HG03342 (cell line): ENCODE results near the gene GPR17.
A peak's percentile ranks its signal among the peaks of the same experiment; 100 is the strongest.

Experiments used
- ATAC-seq: cut with Tn5 transposase; IDR thresholded peaks from one replicate; pipeline ENCODE4 v1.9.1; 2021; ENCODE audit warnings: mild to moderate bottlenecking, moderate library complexity; ENCODE audit not compliant: unreplicated experiment

GPR17 gene

DNA sequence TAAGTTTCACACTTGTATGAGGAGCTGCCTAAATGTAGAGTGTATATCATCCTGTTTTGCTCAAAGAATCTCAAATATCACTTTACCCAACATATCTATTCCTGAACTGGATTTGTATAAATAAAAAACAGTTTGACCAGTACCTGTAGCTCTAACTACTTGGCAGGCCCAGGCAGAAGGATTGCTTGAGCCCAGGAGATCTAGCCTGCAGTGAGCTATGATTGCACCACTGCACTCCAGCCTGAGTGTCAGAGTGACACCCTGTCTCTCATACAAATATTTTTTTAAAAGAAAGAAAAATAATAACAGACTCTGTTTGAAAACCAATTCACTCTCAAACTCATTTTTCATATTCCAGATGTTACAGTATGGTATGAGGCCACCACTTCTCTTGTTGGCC is 37.1 kb downstream of the GPR17 start:
- no peak for ATAC-seq

DNA sequence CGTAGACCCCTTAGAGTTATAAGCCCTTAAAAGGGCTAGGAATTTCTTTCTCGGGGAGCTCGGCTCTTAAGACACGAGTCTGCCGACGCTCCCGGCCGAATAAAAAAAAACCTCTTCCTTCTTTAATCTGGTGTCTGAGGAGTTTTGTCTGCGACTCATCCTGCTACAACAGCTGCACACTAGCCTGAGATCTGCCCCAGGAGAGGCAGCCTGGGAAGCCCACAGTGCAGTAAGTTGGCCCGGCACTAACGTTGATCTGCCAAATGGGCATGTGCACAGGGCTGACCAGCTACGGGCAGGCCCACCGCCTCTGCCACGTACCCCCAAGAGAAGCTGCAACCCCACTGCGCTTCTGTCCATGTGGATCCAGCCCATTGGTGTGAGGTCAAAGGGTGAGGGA is 37.8 kb downstream of the GPR17 start:
- ATAC-seq = no peak

DNA sequence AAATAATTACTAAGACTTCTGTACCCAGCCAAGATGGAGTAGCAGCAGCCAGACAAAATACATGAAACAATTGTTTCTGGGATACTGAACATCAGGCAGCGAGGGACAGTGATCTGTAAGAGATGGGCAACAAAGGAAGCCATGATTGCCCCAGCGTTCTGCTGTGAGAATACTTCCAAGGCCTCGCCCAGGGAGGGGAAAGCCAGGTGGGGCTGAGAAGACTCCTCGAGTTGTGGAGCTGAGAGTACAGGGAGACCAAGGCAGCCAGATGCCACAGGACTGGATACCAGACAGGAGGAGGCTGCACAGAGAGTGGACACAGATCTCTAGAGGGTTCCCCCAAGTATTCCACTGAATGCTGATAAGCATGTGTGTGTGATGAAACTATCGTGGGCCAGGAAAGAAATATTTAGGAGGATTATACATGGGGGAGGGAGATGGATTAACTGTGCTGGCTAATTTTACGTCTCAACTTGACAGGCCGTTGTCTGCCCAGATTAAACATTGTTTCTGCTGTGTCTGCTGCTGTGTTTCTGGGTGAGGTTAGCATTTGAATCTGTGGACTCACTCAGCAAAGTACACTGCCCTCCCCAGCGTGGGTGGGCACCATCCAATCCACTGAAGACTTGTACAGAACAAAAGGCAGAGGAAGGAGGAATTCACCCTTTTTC is 39.6 kb downstream of the GPR17 start:
- no peak for ATAC-seq

DNA sequence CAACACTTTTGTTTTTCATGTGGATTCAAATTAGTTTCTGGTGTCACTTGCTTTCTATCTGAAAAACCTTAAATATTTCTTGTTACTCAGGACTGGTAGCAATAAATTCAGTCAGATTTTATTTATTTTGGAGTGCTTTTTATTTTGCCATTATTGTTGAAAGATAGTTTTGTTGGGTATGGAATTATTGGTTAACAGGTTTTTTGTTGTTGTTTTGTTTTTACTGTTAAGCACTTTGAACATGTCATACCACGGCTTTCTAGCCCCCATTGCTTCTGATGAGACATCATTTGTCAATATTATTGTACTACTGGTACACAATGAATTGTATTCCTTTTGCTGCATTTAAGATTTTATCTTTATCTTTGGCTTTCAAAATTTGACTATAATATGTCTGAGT is 42.5 kb downstream of the GPR17 start:
- no peak for ATAC-seq

DNA sequence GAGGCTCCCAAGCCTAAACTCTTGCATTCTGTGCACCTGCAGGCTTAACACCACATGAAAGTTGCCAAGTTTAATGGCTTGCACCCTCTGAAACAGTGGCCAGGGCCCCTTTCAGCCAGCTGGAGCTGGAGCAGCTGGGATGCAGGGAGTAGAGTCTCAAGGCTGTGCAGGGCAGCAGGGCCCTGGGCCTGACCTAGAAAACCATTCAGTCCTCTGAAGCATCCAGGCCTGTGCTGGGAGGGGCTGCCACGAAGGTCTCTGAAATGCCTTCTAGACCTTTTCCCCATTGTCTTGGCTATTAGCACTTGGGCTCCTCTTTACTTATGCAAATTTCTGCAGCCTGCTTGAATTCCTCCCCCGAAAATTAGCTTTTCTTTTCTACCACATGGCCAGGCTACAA is 44.7 kb downstream of the GPR17 start:
- no peak for ATAC-seq

DNA sequence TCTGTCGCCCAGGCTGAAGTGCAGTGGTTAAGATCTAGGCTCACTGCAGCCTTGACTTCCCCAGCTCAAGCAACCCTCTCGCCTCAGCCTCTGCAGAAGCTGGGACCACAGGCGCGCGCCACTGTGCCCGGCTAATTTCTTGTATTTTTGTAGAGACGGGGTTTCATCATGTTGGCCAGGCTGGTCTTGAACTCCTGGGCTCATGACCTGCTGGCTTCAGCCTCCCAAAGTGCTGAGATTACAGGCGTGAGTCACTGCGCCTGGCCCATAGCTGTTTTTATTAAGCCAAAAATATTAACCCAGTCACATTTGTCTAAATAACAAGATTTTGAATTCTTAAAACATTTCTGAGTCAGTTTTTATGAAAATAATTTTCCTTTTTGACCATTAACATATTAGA is 49.0 kb downstream of the GPR17 start:
- no peak for ATAC-seq

DNA sequence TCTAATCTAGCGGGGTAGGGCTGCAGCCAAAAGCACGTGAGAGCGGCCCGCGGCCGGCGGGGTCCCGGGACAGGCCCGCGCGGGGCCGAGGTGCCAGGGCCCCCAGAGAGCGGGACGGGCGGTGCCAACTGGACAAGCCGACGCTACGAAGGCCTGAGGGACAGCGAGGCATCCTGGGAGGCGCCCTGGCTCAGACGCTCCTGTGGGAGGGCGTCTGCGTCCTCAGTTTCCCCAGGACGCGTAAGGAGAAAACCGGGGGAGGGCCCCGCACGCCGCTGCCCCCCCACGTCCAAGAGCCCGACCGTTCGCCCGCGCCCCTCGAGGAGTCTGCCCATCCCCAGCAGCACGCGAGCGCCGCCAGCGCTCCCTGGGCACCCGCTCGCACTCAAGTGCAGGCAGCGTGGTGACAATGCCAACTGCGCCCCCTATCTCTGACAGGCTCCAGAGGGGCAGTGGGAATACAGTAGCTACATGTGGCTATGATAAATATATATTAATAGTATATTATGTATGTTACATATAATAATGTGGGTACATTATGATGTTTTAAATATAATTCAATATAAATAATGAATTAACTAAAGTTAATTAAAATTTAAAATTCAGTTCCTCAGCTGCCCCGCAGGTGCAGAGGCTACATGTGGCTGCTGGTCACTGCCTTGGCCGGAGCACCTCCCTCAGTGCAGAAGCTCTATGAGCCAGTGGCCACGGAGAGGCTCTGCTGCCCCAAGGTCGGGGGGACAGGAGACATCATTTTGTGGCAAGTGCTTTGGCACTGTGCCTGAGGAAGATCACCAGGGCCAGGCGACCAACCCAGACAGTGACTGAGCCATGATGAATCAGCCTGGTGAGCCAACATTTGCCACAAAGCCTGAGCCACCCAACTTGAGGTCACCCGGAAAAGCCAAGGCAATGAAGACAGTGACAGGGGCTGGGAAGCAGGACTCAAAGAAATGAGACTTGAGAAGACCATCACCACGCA is 49.8 kb downstream of the GPR17 start:
- ATAC-seq = no peak

DNA sequence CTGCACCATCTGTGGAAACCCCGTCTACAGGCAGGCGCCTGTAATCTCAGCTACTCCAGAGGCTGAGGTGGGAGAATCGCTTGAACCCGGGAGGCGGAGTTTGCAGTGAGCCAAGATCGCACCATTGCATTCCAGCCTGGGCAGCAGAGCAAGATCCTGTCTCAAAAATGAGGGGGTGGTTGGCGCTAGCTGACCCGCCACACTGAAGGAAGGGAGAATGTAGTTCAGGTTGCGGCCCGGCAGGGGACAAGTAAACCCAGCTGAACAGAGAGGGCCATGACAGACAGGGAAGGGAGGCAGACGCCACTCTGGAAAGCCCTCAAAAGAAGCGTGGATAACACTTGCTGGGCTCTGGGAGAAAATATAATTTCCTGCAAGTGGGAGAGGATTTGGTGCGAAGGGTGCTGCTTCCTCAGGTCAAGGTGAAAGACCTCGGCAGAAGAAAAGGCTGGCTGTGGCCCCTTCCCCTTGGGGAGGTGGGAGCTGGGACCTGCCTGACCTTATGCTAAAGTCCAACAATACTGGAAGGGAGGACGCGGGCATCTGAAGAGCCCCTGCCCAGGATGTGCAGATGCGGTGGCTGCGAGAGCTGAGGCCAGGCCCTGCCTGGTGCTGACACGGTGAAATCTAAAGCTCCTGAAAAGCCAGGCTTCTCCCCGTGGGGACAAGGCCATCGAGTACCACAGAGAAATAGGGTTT is 51.7 kb downstream of the GPR17 start:
- ATAC-seq = no peak

DNA sequence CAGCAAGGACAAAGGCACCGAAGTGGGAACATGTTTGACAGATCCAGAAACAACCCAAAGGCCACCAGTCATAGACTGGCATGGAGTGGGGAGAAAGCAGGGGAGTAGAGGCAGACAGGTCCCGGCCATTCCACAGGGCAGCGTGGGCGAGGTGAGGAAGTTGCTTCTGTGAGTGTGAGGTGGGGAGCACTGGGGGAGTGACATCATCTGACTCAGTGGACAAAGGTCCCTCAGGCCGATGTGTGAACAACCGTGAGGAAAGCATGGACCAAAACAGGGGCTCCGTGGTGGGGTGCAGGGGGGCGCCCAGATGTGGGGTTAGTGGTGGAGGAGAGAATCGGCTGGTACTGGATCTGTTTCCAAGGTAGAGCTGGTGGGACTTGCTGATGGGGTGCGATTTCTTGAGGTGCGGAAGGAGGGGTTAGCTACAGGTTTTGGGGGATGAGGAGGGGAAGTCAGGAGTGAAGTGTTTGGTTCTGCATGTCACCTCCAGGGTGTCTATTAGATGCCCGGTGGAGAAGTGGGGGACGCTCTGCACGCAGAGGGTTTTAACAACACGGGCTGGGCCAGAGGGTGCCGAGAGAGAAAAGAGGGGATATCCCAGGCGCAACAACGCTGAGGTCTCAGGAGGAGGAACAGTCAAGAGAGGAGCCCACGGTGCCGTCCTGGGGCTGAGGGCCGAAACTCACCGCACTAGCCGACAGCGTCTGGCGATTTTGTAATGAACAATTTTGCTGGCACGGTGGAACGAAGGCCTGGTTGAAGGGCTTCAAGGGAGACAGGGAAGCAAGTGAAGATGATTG is 52.8 kb downstream of the GPR17 start:
- ATAC-seq = no peak

DNA sequence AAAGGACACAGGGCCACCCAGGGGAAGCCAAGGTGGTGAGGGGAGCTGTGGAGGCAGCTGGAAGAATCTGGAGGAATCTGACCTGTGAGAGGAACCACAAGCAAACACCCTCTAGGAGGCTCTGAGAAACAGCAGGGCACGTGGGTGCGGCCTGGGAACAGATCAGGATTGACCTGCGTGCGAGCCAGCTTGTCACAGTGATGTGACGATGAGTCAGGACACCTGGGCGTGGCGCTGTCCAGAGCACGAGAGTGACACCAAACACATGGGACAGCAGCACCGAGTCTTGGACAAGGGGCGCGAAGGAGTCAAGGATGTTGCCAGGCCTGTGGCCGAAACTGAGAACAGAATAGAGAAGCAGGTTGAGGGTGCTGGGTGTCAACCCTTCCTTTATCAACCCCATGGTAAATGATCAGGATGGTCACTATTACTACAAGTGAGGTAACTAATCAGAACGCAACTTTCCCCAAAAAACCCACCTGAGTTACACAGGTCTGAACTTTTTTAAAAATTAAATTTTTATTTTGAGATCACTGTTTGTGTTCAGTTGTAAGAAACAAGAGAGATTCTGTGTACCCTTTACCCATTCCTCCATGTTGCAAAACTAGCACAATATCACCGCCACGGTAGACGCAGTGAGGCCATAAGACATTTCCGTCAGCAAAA is 54.7 kb downstream of the GPR17 start:
- ATAC-seq = peak; percentile 64

DNA sequence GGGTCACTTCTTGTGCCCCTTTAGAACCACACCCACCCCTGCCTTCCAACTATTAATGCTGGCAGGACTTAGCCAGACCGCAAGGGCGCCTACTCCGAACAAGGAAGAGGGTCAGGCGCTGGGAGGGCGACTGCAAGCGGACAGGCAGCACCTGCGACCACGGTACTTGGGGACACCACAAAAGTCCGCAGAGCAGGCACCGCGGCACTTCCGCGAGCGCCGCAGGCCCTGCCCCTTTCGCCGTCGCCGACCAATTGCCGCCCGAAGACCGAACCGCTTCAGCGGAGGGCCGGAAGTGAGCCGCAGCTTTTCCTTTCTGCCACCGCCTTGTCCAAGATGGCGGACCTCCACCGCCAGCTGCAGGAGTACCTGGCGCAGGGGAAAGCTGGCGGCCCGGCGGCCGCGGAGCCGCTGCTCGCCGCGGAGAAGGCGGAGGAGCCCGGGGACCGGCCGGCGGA is 55.3 kb downstream of the GPR17 start, which contains the start of gene SFT2D3:
Gene SFT2D3, plus strand, starts transcription at position 305 of the 458 bp plus-strand sequence. Its CDS starts 32 bp downstream, at position 337.
- peak; percentile 70 for ATAC-seq

DNA sequence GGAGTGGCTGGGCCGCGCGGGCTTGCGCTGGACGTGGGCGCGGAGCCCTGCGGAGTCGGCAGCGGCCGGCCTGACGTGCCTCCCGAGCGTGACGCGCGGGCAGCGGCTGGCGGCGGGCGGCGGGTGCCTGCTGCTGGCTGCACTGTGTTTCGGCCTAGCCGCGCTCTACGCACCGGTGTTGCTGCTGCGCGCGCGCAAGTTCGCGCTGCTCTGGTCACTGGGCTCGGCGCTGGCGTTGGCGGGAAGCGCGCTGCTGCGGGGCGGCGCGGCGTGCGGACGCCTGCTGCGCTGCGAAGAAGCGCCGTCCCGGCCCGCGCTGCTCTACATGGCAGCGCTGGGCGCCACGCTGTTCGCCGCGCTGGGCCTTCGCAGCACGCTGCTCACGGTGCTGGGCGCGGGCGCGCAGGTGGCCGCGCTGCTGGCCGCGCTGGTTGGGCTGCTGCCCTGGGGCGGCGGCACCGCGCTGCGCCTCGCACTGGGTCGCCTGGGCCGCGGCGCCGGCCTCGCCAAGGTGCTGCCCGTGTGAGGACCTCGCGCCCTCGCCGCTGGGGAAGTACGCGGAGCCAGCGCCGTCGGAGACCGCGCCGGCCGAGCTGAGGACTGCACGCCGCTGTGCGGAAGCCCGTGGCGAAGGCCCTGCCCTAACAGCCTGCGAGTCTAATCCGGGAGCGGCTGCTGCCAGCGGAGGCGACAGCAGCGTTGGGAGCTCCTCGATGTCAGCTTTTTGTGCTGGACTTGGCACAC is 55.9 kb downstream of the GPR17 start:
- peak; percentile 53 for ATAC-seq
